Activated CD8-positive, alpha-beta T cell treated with anti-CD3 and anti-CD28 coated beads for 36 hours (primary cell): ENCODE data around the gene IMP4. TPM values are rescaled to one million over a fixed set of nuclear protein-coding genes. Genes with fewer than 3 reads are reported as not detected.

Experiments
- ATAC-seq: fragments of 200-7000 bp; cut with Tn5 transposase; one replicate; pipeline ENCODE4 v1.10.0; 2021; ENCODE audit warnings: mild to moderate bottlenecking, moderate library complexity
- CTCF ChIA-PET: fragments of 350-600 bp; sonication (Branson Sonifier 250); formaldehyde crosslinking; loops from one replicate; lab custom pipeline; 2021; ENCODE audit warnings: antibody characterized with exemption; lab: Charles Lee
- POLR2A ChIA-PET: fragments of 350-600 bp; sonication (Branson Sonifier 250); formaldehyde crosslinking; loops from one replicate; lab custom pipeline; 2021; ENCODE audit warnings: antibody characterized with exemption; lab: Charles Lee
- DNase-seq: peaks from one replicate; pipeline ENCODE4 v3.0.0-alpha.2; 2020
- H3K27ac Mint-ChIP-seq: one replicate; pipeline ENCODE4 v1.8.0; 2021; ENCODE audit warnings: mild to moderate bottlenecking, mixed read lengths
- H3K27me3 Mint-ChIP-seq: one replicate; pipeline ENCODE4 v1.8.0; 2021; ENCODE audit warnings: mixed read lengths
- H3K36me3 Mint-ChIP-seq: one replicate; pipeline ENCODE4 v1.8.0; 2021; ENCODE audit warnings: low read depth, mixed read lengths
- H3K4me1 Mint-ChIP-seq: one replicate; pipeline ENCODE4 v1.8.0; 2021; ENCODE audit warnings: low read depth, mixed read lengths
- H3K4me3 Mint-ChIP-seq: one replicate; pipeline ENCODE4 v1.8.0; 2021; ENCODE audit warnings: mild to moderate bottlenecking, moderate library complexity, mixed read lengths
- H3K9me3 Mint-ChIP-seq: one replicate; pipeline ENCODE4 v1.8.0; 2021; ENCODE audit warnings: mixed read lengths
- intact Hi-C: fragments of 100-400 bp; cut with micrococcal nuclease; formaldehyde crosslinking; loops from one replicate; pipeline ENCODE4 v1.10.0; 2022
- total RNA-seq, 2 experiments: library from RNA; stranded (reverse); gene quantifications; one replicate each; pipeline ENCODE4 v1.2.3, GENCODE V29; 2021
- TF ChIP-seq, protein P1 (sequence below): fragments of 200-600 bp; IDR thresholded peaks from one replicate; pipeline ENCODE4 v1.8.0; 2022; ENCODE audit warnings: antibody characterized with exemption, mild to moderate bottlenecking

The IMP4 gene
- total RNA-seq, 2 experiments from 2014 or later = 160 to 163 TPM

DNA sequence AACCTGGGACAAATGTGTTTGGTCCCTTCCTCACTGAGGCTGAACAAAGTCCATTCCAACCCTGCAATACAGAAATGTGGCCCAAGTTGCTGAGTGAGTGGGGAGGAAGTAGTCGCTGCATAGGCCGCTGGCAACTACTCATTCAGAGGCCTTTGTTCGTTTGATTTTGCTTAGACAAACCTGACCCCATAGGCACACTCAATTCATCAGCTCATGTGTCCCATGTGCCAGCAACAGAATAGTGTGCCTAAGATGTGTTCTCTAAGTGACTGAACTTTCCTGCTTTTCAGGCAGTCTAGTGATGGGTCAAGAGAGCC, 36.2 kb downstream of the IMP4 start:
- Mint-ChIP-seq H3K27me3 (no peaks in the 10 kb centered on the region), H3K27ac (no peak overlapping the region), H3K4me3 (no peak overlapping the region), H3K9me3 (no peaks in the 10 kb centered on the region), H3K36me3 (peaks cover 27% of the 10 kb centered on the region), H3K4me1 (peaks cover 58% of the 10 kb centered on the region)
- intact Hi-C loops = no loop called here
- ChIA-PET CTCF (no interaction called here), POLR2A (interaction anchor here (1.3 to 1.5 kb wide), 2 partner anchors 9 to 40 kb away, joined by 3 to 4 read pairs; no protein-coding TSS in a partner anchor)
- DNase-seq (no peak), ATAC-seq (no peak)
- TF ChIP-seq, protein P1, sequence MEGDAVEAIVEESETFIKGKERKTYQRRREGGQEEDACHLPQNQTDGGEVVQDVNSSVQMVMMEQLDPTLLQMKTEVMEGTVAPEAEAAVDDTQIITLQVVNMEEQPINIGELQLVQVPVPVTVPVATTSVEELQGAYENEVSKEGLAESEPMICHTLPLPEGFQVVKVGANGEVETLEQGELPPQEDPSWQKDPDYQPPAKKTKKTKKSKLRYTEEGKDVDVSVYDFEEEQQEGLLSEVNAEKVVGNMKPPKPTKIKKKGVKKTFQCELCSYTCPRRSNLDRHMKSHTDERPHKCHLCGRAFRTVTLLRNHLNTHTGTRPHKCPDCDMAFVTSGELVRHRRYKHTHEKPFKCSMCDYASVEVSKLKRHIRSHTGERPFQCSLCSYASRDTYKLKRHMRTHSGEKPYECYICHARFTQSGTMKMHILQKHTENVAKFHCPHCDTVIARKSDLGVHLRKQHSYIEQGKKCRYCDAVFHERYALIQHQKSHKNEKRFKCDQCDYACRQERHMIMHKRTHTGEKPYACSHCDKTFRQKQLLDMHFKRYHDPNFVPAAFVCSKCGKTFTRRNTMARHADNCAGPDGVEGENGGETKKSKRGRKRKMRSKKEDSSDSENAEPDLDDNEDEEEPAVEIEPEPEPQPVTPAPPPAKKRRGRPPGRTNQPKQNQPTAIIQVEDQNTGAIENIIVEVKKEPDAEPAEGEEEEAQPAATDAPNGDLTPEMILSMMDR = no peak

DNA sequence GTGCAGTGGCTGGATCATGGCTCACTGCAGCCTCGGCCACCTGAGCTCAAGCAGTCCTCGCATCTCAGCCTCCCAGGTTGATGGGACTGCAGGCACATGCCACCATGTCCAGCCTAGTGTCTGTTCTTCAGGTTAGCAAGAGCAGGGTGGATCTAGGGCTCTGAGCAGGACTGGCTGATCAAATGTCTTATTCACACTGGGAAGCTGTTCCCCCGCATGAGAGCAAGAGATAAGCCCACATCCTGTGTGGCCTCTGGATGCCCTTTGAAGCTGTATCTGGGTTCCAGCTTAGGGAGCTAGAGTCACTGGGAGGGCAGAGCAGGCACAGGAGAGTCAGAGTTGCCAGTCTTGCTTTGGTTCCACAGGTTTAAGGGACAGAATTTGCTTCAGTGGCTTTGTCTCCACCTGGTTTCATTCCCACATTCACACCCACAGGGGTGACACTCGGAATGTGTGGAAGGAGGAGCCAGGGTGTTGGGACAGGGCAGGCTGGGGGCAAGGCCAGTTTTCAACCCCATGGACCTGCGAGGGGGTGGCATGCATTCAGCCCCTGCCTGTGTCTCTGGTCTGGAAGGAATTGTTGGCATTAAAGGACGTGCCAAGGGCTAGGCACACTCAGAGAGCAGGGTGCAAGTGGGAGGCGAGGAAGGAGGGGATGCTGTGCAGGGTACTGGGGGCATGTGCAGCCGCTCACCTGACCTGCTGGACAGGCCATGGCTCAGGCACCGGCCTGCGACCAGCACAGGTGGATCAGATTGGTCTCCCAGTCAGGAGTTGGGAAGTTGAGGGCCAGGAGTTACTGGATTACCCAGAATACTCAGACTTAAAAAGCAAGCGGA, 37.6 kb downstream of the IMP4 start:
- TF ChIP-seq, protein P1 = no peak
- Mint-ChIP-seq H3K27ac (no peak overlapping the region), H3K27me3 (no peaks in the 10 kb centered on the region), H3K4me1 (peaks cover 47% of the 10 kb centered on the region), H3K4me3 (no peak overlapping the region), H3K36me3 (peaks cover 15% of the 10 kb centered on the region), H3K9me3 (no peaks in the 10 kb centered on the region)
- DNase-seq = peak; percentile 67
- POLR2A ChIA-PET = interaction anchor here (0.9 to 1.5 kb wide), 3 partner anchors 10 to 200 kb away, joined by 3 to 4 read pairs (median 3); no protein-coding TSS in a partner anchor
- CTCF ChIA-PET = no interaction called here
- intact Hi-C loops = no loop called here
- peak; percentile 87 for ATAC-seq

DNA sequence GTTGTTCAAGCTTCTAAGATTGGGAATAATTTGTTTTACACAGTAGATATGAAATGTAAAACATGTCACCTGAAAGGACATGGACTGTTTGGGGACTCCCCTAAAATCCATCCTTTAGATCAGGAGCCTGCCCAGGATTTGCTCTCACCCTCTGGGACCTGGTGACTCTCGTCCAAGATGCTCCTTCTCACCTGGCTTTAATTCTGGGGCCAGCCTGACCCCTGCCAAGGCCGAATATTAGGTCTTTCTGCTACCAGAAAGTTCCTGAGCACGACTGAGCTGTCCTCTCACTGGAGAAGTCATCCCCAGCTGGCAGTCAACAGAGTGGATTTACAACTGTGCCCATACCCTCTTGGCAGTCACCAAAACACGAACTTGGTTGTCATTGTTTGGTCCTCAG, 38.4 kb downstream of the IMP4 start:
- TF ChIP-seq, protein P1 = no peak
- DNase-seq = no peak
- Mint-ChIP-seq H3K27ac (no peak overlapping the region), H3K4me1 (peaks cover 40% of the 10 kb centered on the region), H3K4me3 (no peak overlapping the region), H3K9me3 (no peaks in the 10 kb centered on the region), H3K27me3 (no peaks in the 10 kb centered on the region), H3K36me3 (peaks cover 7% of the 10 kb centered on the region)
- ChIA-PET POLR2A (no interaction called here), CTCF (interaction anchor here (0.9 to 1.1 kb wide), 2 partner anchors 8 to 11 kb away, joined by 3 to 4 read pairs; no protein-coding TSS in a partner anchor)
- no peak for ATAC-seq
- intact Hi-C loops = no loop called here

DNA sequence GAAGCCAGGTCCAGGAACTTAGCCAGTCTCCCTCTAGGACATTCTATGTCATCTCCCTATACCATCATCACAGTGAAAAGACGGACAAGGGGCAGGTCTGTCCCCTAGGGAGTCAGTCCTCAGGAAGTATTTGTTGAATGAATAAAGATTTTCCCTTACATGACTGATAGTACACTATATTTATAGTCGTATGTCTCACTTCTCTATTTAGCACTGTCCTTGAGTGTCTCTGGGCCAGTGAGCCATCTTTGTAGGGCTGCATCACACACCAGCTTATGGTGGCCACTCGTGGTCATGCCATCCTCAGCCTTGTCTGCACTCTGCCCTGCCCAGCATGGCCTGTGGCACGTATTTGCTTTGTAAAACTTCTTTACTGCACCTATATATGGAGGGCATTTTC, 38.9 kb downstream of the IMP4 start:
- TF ChIP-seq, protein P1 = no peak

DNA sequence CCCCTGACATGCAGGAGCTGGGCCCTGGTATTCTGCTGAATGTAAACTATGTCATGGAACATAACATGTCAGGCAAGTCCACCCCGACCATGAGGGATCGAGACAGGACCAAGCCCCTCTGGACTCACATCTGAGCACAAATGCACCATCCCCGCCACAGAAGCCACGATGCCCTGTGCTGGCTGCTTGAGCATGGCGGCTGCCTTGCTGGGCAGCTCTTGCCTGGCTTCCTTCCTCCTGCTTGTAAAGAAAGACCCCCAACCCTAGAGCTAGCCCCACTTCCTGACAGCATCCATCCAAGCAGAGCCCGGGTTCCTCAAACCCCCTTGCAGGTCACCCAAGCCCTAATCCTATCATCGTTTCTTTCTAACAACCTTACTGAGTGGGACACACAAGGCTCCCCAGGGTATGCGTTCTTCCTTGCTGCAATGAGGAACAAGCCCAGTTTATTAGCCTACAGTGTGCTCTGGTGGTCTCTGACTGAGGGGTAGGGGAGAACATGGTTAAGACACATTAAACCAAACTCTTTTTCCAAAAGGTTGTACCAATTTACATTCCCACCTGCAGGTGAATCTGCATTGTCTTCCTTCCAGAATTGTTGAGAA, 39.7 kb downstream of the IMP4 start:
- DNase-seq (no peak), ATAC-seq (no peak)
- Mint-ChIP-seq H3K27me3 (no peaks in the 10 kb centered on the region), H3K9me3 (no peaks in the 10 kb centered on the region), H3K27ac (no peak overlapping the region), H3K4me1 (peaks cover 27% of the 10 kb centered on the region), H3K4me3 (no peak overlapping the region), H3K36me3 (peaks cover 5% of the 10 kb centered on the region)
- intact Hi-C loops = no loop called here
- TF ChIP-seq, protein P1 = no peak
- CTCF ChIA-PET = interaction anchor here (1.1 kb wide), 1 partner anchor 10 kb away, joined by 4 read pairs; no protein-coding TSS in a partner anchor
- POLR2A ChIA-PET = interaction anchor here (0.6 kb wide), 1 partner anchor 12 kb away, joined by 3 read pairs; no protein-coding TSS in a partner anchor

More for the DNA sequence above, 38.9 kb downstream of the IMP4 start:
- H3K27me3 Mint-ChIP-seq = no peaks in the 10 kb centered on the region
- H3K4me1 Mint-ChIP-seq = peaks cover 35% of the 10 kb centered on the region
- no peak overlapping the region for H3K4me3 Mint-ChIP-seq
- intact Hi-C loops = no loop called here
- peaks cover 5% of the 10 kb centered on the region for H3K36me3 Mint-ChIP-seq
- ATAC-seq = no peak
- POLR2A ChIA-PET = interaction anchor here (0.6 kb wide), 1 partner anchor 11 kb away, joined by 3 read pairs; no protein-coding TSS in a partner anchor
- no peak overlapping the region for H3K27ac Mint-ChIP-seq
- DNase-seq = no peak
- CTCF ChIA-PET = interaction anchor here (0.9 to 1.1 kb wide), 2 partner anchors 9 to 11 kb away, joined by 3 to 4 read pairs; no protein-coding TSS in a partner anchor
- H3K9me3 Mint-ChIP-seq = no peaks in the 10 kb centered on the region
